B cell (primary cell): ENCODE measurements around the gene GSE1. TPM values are rescaled to one million over a fixed set of nuclear protein-coding genes. Genes with fewer than 3 reads are reported as not detected.
A peak's percentile ranks its signal among the peaks of the same experiment; 100 is the strongest.

Experiments used
- ATAC-seq: fragments of 200-7000 bp; cut with Tn5 transposase; one replicate; pipeline ENCODE4 v1.10.0; 2021; ENCODE audit warnings: low read depth, mild to moderate bottlenecking, moderate number of reproducible peaks, moderate library complexity
- CTCF ChIA-PET: fragments of 350-600 bp; sonication (Branson Sonifier 250); formaldehyde crosslinking; loops from one replicate; lab custom pipeline; 2021; ENCODE audit warnings: antibody characterized with exemption, inconsistent platforms; lab: Charles Lee
- POLR2A ChIA-PET: fragments of 350-600 bp; sonication (Branson Sonifier 250); formaldehyde crosslinking; loops from one replicate; lab custom pipeline; 2021; ENCODE audit warnings: antibody characterized with exemption; lab: Charles Lee
- DNase-seq: peaks from one replicate; pipeline ENCODE4 v3.0.0; 2013
- H2AFZ ChIP-seq: 2 replicates; pipeline ENCODE4 v1.6.1; 2012; ENCODE audit warnings: mild to moderate bottlenecking, low read depth, low read length; ENCODE audit not compliant: insufficient read depth, poor library complexity, severe bottlenecking
- H3K27ac ChIP-seq, 2 donors: 1 replicate in 1 of 2; 2 replicates in 1 of 2; pipeline ENCODE4 v1.5.1; 2012 to 2013; ENCODE audit warnings: low read length in 2 of 2, mild to moderate bottlenecking in 2 of 2, moderate library complexity in 1 of 2
- H3K27me3 ChIP-seq, 4 experiments: fragments of 200-600 bp in 1 of 4; sonication (generic) in 1 of 4; replicated peaks in 1 of 4; 1 replicate in 2 of 4; 2 replicates in 2 of 4; pipeline versions ENCODE4 v1.6.1 to v1.7.0; 2013 to 2016; ENCODE audit warnings: low read length in 3 of 4, mild to moderate bottlenecking in 2 of 4, mixed read lengths in 1 of 4, moderate library complexity in 1 of 4; ENCODE audit not compliant: insufficient read depth in 4 of 4, control insufficient read depth in 3 of 4; ENCODE audit errors: control extremely low read depth in 1 of 4
- H3K36me3 ChIP-seq, 2 experiments: replicated peaks in 1 of 2; 1 replicate in 1 of 2; 2 replicates in 1 of 2; pipeline versions ENCODE4 v1.6.1 to v1.7.1; 2013; ENCODE audit warnings: low read length in 1 of 2; ENCODE audit not compliant: insufficient read depth in 2 of 2, control insufficient read depth in 1 of 2; ENCODE audit errors: control extremely low read depth in 1 of 2, extremely low read depth in 1 of 2
- H3K4me1 ChIP-seq, 2 donors: fragments of 200-600 bp in 1 of 2; sonication (generic) in 1 of 2; 1 replicate in 1 of 2; 2 replicates in 1 of 2; pipeline versions ENCODE4 v1.5.1 to v1.6.1; 2013 to 2017; ENCODE audit warnings: low read length in 2 of 2; ENCODE audit not compliant: control insufficient read depth in 2 of 2, insufficient read depth in 2 of 2
- H3K4me2 ChIP-seq: replicated peaks from 2 replicates; pipeline ENCODE3; 2012; ENCODE audit warnings: mild to moderate bottlenecking, low read depth, low read length; ENCODE audit not compliant: poor library complexity, severe bottlenecking
- H3K4me3 ChIP-seq, 5 experiments: fragments of 200-600 bp in 1 of 5; sonication (generic) in 1 of 5; 1 replicate in 3 of 5; 2 replicates in 2 of 5; pipeline versions ENCODE4 v1.5.1 to v1.7.0; 2011 to 2016; ENCODE audit warnings: low read length in 4 of 5, mild to moderate bottlenecking in 4 of 5, low read depth in 2 of 5, control low read depth in 1 of 5, moderate library complexity in 1 of 5; ENCODE audit not compliant: insufficient read depth in 1 of 5; ENCODE audit errors: control extremely low read depth in 1 of 5, extremely low read depth in 1 of 5
- H3K79me2 ChIP-seq: fragments of 200-600 bp; sonication (generic); one replicate; pipeline ENCODE4 v1.6.0; 2016; ENCODE audit warnings: low read length; ENCODE audit not compliant: control insufficient read depth, insufficient read depth
- H3K9ac ChIP-seq: fragments of 200-600 bp; sonication (generic); 2 replicates; pipeline ENCODE4 v1.6.1; 2017; ENCODE audit warnings: mild to moderate bottlenecking, low read length, moderate library complexity
- H3K9me3 ChIP-seq, 3 donors: one replicate each; pipeline versions ENCODE4 v1.6.1 to v1.7.1; 2013; ENCODE audit warnings: low read length in 2 of 3; ENCODE audit not compliant: control insufficient read depth in 2 of 3, insufficient read depth in 1 of 3; ENCODE audit errors: control extremely low read depth in 1 of 3
- H4K20me1 ChIP-seq: 2 replicates; pipeline ENCODE4 v1.6.0; 2012; ENCODE audit warnings: mild to moderate bottlenecking, low read length; ENCODE audit not compliant: insufficient read depth, control insufficient read depth, poor library complexity, severe bottlenecking
- H3K27ac Mint-ChIP-seq: one replicate; pipeline ENCODE4 v1.8.0; 2021; ENCODE audit warnings: mixed read lengths
- H3K27me3 Mint-ChIP-seq: one replicate; pipeline ENCODE4 v1.8.0; 2021; ENCODE audit warnings: mixed read lengths
- H3K4me1 Mint-ChIP-seq: one replicate; pipeline ENCODE4 v1.8.0; 2021; ENCODE audit warnings: mixed read lengths
- H3K4me3 Mint-ChIP-seq: one replicate; pipeline ENCODE4 v1.8.0; 2021; ENCODE audit warnings: mixed read lengths
- H3K9me3 Mint-ChIP-seq: one replicate; pipeline ENCODE4 v1.8.0; 2022; ENCODE audit warnings: mixed read lengths; ENCODE audit not compliant: insufficient read depth
- EZH2 ChIP-seq: IDR thresholded peaks from 2 replicates; pipeline ENCODE4 v1.6.1; 2012; ENCODE audit warnings: borderline replicate concordance, low read depth, mild to moderate bottlenecking, moderate library complexity, low read length; ENCODE audit not compliant: insufficient read depth, poor library complexity, severe bottlenecking
- WGBS: methylation state at CpG from one replicate; pipeline ENCODE4 v1.1.5; 2013; ENCODE audit warnings: missing lambda C conversion rate; ENCODE audit not compliant: insufficient coverage; 5-methylcytosine and 5-hydroxymethylcytosine counted together
- intact Hi-C: fragments of 100-400 bp; cut with micrococcal nuclease; formaldehyde crosslinking; loops from one replicate; pipeline ENCODE4 v1.10.0; 2022
- polyA plus RNA-seq: library from polyadenylated mRNA; depleted of rRNA; stranded (reverse); fragments of >200 nt; gene quantifications from 2 replicates; pipeline ENCODE4 v1.2.3, GENCODE V29; 2012
- total RNA-seq, 2 donors: library from RNA; stranded (reverse); fragments of 120-200 nt in 1 of 2; gene quantifications; 1 replicate in 1 of 2; 2 replicates in 1 of 2; pipeline versions ENCODE4 v1.2.3 to v1.2.4, GENCODE V29; 2013 to 2022
- TF ChIP-seq, protein P1 (sequence below): fragments of 200-600 bp; IDR thresholded peaks from one replicate; pipeline ENCODE4 v1.8.0; 2022; ENCODE audit warnings: antibody characterized with exemption, mild to moderate bottlenecking

Gene GSE1
- total and polyA plus RNA-seq, 2 donors (not counting 1 experiment from before 2014, with no cell fraction given): 57.3 to 76.1 TPM

DNA sequence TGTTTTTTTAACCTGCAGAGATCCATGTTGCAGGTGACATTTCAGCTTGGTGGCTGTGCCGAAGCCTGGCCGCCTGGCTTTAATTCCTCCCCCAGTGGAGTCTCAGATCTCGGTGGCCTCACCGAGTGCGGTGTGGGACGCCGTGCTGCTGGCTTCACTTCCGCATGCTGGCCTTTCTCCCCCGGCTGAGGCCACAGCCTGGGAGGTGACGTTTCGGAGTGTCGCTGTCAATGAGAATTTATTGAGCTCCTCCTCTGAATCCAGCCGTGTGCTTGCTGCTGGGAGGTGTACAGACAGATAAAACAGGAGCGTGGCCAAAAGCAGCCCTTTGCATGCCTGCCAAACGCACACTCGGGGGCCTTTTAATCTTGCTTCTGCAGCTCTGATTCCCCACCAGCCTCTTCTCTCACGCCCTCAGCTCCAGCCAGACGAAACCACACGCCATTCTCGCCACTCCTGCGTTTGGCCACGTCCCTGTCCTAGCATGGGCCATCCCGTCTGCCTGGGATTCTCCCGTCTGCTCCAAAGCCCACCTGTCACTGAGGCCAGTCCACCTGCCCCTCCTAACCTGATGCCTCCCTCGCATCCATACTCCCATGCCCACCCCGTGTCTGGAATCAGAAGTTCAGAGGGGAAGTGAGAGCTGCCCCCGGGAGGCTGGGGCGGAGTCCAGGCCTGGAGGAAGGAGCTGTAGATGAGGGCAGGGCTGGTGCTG, 3.6 kb downstream of the GSE1 start:
- ATAC-seq (no peak), DNase-seq (peak; percentile 60)
- Histone ChIP-seq H3K79me2 (peaks cover 77% of the 10 kb centered on the region), H3K4me1 (peaks cover 45 to 56% of the 10 kb centered on the region in 2 donors), H3K9me3 (no peaks in the 10 kb centered on the region), H3K27me3 (no peaks in the 10 kb centered on the region), H3K9ac (peak overlapping the region; percentile 46), H3K4me3 (peak overlapping the region in 3 of 5 experiments; percentile 4 to 60 (median 16)), H3K36me3 (peaks cover 0 to 10% of the 10 kb centered on the region in 2 experiments), H3K4me2 (peak overlapping the region; percentile 99), H2AFZ (peak overlapping the region; percentile 20), H3K27ac (peak overlapping the region in 1 of 2 donors; percentile 14), H4K20me1 (peaks cover 94% of the 10 kb centered on the region)
- 4% methylated on average over 23 of the region's 28 CpGs for WGBS
- intact Hi-C loops: loop anchor here (1.0 to 5.0 kb wide), 2 partner anchors 71 to 136 kb away; partner anchors contain the start of gene GINS2
- peak overlapping the region; percentile 85 for H3K4me3 Mint-ChIP-seq
- CTCF ChIA-PET: interaction anchor here (0.8 to 6.2 kb wide), 46 partner anchors 8 to 371 kb away, joined by 3 to 60 read pairs (median 4); no protein-coding TSS in a partner anchor
- TF ChIP-seq EZH2: no peak
- TF ChIP-seq, protein P1, sequence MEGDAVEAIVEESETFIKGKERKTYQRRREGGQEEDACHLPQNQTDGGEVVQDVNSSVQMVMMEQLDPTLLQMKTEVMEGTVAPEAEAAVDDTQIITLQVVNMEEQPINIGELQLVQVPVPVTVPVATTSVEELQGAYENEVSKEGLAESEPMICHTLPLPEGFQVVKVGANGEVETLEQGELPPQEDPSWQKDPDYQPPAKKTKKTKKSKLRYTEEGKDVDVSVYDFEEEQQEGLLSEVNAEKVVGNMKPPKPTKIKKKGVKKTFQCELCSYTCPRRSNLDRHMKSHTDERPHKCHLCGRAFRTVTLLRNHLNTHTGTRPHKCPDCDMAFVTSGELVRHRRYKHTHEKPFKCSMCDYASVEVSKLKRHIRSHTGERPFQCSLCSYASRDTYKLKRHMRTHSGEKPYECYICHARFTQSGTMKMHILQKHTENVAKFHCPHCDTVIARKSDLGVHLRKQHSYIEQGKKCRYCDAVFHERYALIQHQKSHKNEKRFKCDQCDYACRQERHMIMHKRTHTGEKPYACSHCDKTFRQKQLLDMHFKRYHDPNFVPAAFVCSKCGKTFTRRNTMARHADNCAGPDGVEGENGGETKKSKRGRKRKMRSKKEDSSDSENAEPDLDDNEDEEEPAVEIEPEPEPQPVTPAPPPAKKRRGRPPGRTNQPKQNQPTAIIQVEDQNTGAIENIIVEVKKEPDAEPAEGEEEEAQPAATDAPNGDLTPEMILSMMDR: no peak
- H3K9me3 Mint-ChIP-seq: no peaks in the 10 kb centered on the region
- peaks cover 49% of the 10 kb centered on the region for H3K4me1 Mint-ChIP-seq
- H3K27ac Mint-ChIP-seq: peak overlapping the region; percentile 88
- POLR2A ChIA-PET: interaction anchor here (0.5 to 2.6 kb wide), 6 partner anchors 60 to 212 kb away, joined by 3 to 11 read pairs (median 5); no protein-coding TSS in a partner anchor
- no peaks in the 10 kb centered on the region for H3K27me3 Mint-ChIP-seq

DNA sequence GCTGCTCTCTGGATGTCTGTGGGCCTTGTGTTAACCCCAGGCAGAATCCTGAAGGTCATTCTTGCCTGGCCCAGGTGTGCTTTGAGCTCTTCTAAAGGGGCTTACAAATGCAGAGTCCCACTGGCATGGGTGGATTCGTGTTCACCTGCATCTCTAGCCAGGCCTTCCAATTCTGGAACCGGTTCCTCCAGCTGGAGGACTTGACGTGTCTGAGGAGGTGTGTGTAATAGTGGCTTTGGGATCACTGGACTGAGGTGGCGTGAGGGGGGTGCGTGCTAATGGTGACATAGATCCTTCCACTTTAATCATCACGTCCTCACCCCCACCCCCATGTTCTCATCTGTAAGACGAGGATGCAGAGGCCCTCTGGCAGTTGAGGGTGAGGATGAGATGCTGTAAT, 4.8 kb downstream of the GSE1 start:
- H3K27ac Mint-ChIP-seq: peak overlapping the region; percentile 70
- no peaks in the 10 kb centered on the region for H3K9me3 Mint-ChIP-seq
- H3K4me1 Mint-ChIP-seq: peaks cover 58% of the 10 kb centered on the region
- no peaks in the 10 kb centered on the region for H3K9me3 ChIP-seq
- H4K20me1 ChIP-seq: peaks cover 99% of the 10 kb centered on the region
- TF ChIP-seq, protein P1: no peak
- no peak for TF ChIP-seq EZH2
- H3K27ac ChIP-seq: no peak overlapping the region
- H2AFZ ChIP-seq: no peak overlapping the region
- peaks cover 38 to 52% of the 10 kb centered on the region in 2 donors for H3K4me1 ChIP-seq
- H3K4me3 ChIP-seq: no peak overlapping the region
- peaks cover 0 to 12% of the 10 kb centered on the region in 2 experiments for H3K36me3 ChIP-seq
- intact Hi-C loops: loop anchor here (5.0 kb wide), 1 partner anchor 69 kb away; the partner anchor contains the start of gene GINS2
- ChIA-PET POLR2A (no interaction called here), CTCF (interaction anchor here (1.0 to 6.2 kb wide), 9 partner anchors 9 to 226 kb away, joined by 3 to 60 read pairs (median 16); no protein-coding TSS in a partner anchor)
- H3K9ac ChIP-seq: no peak overlapping the region
- H3K4me2 ChIP-seq: no peak overlapping the region
- ATAC-seq: no peak
- H3K27me3 Mint-ChIP-seq: no peaks in the 10 kb centered on the region
- H3K4me3 Mint-ChIP-seq: peak overlapping the region; percentile 66
- 80% methylated on average over 1 of the region's 7 CpGs for WGBS
- DNase-seq: no peak
- H3K27me3 ChIP-seq: no peaks in the 10 kb centered on the region
- peaks cover 89% of the 10 kb centered on the region for H3K79me2 ChIP-seq
